MM.1S (cell line): ENCODE data around the gene MRPS14.

Experiments
- DNase-seq: peaks from one replicate; pipeline ENCODE4 v3.0.0-alpha.2; 2015
- H2AFZ ChIP-seq: fragments of 300-600 bp; sonication (generic); 2 replicates; pipeline ENCODE4 v1.6.0; 2016; ENCODE audit warnings: antibody characterized with exemption, low read length
- H3F3A ChIP-seq: fragments of 300-600 bp; sonication (generic); 2 replicates; pipeline ENCODE4 v1.6.1; 2016; ENCODE audit warnings: mild to moderate bottlenecking, antibody characterized with exemption, low read length, moderate library complexity, mixed read lengths; ENCODE audit not compliant: insufficient read depth
- H3K27ac ChIP-seq: fragments of 300-600 bp; sonication (generic); 2 replicates; pipeline ENCODE4 v1.5.1; 2016; ENCODE audit warnings: mild to moderate bottlenecking, low read length
- H3K27me3 ChIP-seq: fragments of 300-600 bp; sonication (generic); replicated peaks from 2 replicates; pipeline ENCODE4 v1.6.0; 2016; ENCODE audit warnings: low read length; ENCODE audit not compliant: insufficient read depth
- H3K36me3 ChIP-seq: fragments of 300-600 bp; sonication (generic); replicated peaks from 2 replicates; pipeline ENCODE4 v1.6.1; 2016; ENCODE audit warnings: mild to moderate bottlenecking, low read length, mixed read lengths; ENCODE audit not compliant: insufficient read depth
- H3K4me1 ChIP-seq: fragments of 300-600 bp; sonication (generic); 2 replicates; pipeline ENCODE4 v1.6.1; 2016; ENCODE audit warnings: low read length, mixed read lengths
- H3K4me2 ChIP-seq: fragments of 300-600 bp; sonication (generic); 2 replicates; pipeline ENCODE4 v1.6.0; 2016; ENCODE audit warnings: low read depth, low read length
- H3K4me3 ChIP-seq: fragments of 300-600 bp; sonication (generic); 2 replicates; pipeline ENCODE4 v1.5.1; 2016; ENCODE audit warnings: low read length, mixed read lengths
- H3K79me2 ChIP-seq: fragments of 300-600 bp; sonication (generic); 2 replicates; pipeline ENCODE4 v1.6.1; 2016; ENCODE audit warnings: mixed run types, low read length, mixed read lengths
- H3K9ac ChIP-seq: fragments of 300-600 bp; sonication (generic); 2 replicates; pipeline ENCODE4 v1.6.1; 2016; ENCODE audit warnings: low read length, mixed read lengths
- H3K9me2 ChIP-seq: fragments of 300-600 bp; sonication (generic); replicated peaks from 2 replicates; pipeline ENCODE4 v1.6.1; 2016; ENCODE audit warnings: mild to moderate bottlenecking, low read length, mixed read lengths; ENCODE audit not compliant: insufficient read depth
- H3K9me3 ChIP-seq: fragments of 300-600 bp; sonication (generic); replicated peaks from 2 replicates; pipeline ENCODE4 v1.6.1; 2016; ENCODE audit warnings: mild to moderate bottlenecking, low read length, mixed read lengths; ENCODE audit not compliant: insufficient read depth
- H4K20me1 ChIP-seq: fragments of 300-600 bp; sonication (generic); 2 replicates; pipeline ENCODE4 v1.6.1; 2016; ENCODE audit warnings: mild to moderate bottlenecking, low read length, moderate library complexity, mixed read lengths; ENCODE audit not compliant: insufficient read depth
- CTCF ChIP-seq: fragments of 300-600 bp; sonication (generic); IDR thresholded peaks from 2 replicates; pipeline ENCODE4 v1.5.1; 2016; ENCODE audit warnings: antibody characterized with exemption, low read length, mixed read lengths
- EZH2 ChIP-seq: fragments of 300-600 bp; sonication (generic); optimal IDR thresholded peaks from 2 replicates; pipeline ENCODE3; 2017; ENCODE audit warnings: low read depth, mild to moderate bottlenecking, antibody characterized with exemption, low read length, mixed read lengths
- EZH2phosphoT487 ChIP-seq: fragments of 300-600 bp; sonication (generic); IDR thresholded peaks from 2 replicates; pipeline ENCODE4 v1.6.1; 2018; ENCODE audit warnings: antibody characterized with exemption, low read length

Gene MRPS14

GRCh38 chr1:174971902-174972301, 51.3 kb downstream of the MRPS14 start:
- no peak for TF ChIP-seq EZH2phosphoT487
- TF ChIP-seq CTCF, result peak; percentile 3; the same call in 1 of the 2 replicates
- no peak for TF ChIP-seq EZH2
- Histone ChIP-seq H3K9me2 (no peaks in the 10 kb centered on the region), H3K4me3 (peak overlapping the region; percentile 11), H2AFZ (0 out of 2 replicates have a peak overlapping the region, but pooled peaks have one; percentile 3), H3K4me2 (peak overlapping the region; percentile 59), H3K27ac (peak overlapping the region; percentile 54), H3K79me2 (no peaks in the 10 kb centered on the region), H3F3A (peaks cover 48% of the 10 kb centered on the region), H3K36me3 (no peaks in the 10 kb centered on the region), H4K20me1 (no peaks in the 10 kb centered on the region), H3K9me3 (no peaks in the 10 kb centered on the region), H3K27me3 (no peaks in the 10 kb centered on the region), H3K9ac (peak overlapping the region; percentile 16; the same call in 1 of the 2 replicates), H3K4me1 (peaks cover 56% of the 10 kb centered on the region)
- DNase-seq, result peak; percentile 75

GRCh38 chr1:174971466-174971865, 51.8 kb downstream of the MRPS14 start:
- Histone ChIP-seq H3K27me3 (no peaks in the 10 kb centered on the region), H3K4me2 (peak overlapping the region; percentile 59), H4K20me1 (no peaks in the 10 kb centered on the region), H3K36me3 (no peaks in the 10 kb centered on the region), H3K79me2 (no peaks in the 10 kb centered on the region), H3K9me3 (no peaks in the 10 kb centered on the region), H3K4me3 (peak overlapping the region; percentile 11), H3K9ac (peak overlapping the region; percentile 16; the same call in 1 of the 2 replicates), H2AFZ (0 out of 2 replicates have a peak overlapping the region, but pooled peaks have one; percentile 5), H3K4me1 (peaks cover 59% of the 10 kb centered on the region), H3K9me2 (no peaks in the 10 kb centered on the region), H3K27ac (peak overlapping the region; percentile 54; the same call in 1 of the 2 replicates), H3F3A (peaks cover 49% of the 10 kb centered on the region)
- TF ChIP-seq EZH2phosphoT487 (no peak), CTCF (no peak), EZH2 (no peak)
- DNase-seq, result peak; percentile 40

- H3K4me3 ChIP-seq, result no peak overlapping the region
- no peaks in the 10 kb centered on the region for H3K27me3 ChIP-seq
- H4K20me1 ChIP-seq, result no peaks in the 10 kb centered on the region
- peaks cover 74% of the 10 kb centered on the region for H3K4me1 ChIP-seq
- H3K4me2 ChIP-seq, result peak overlapping the region; percentile 71
- H3F3A ChIP-seq, result peaks cover 63% of the 10 kb centered on the region
- no peaks in the 10 kb centered on the region for H3K9me3 ChIP-seq
- TF ChIP-seq CTCF, result no peak
- no peak for TF ChIP-seq EZH2
- TF ChIP-seq EZH2phosphoT487, result no peak
- no peaks in the 10 kb centered on the region for H3K79me2 ChIP-seq
- H2AFZ ChIP-seq, result no peak overlapping the region
- H3K27ac ChIP-seq, result peak overlapping the region; percentile 70; the same call in 1 of the 2 replicates
- no peak overlapping the region for H3K9ac ChIP-seq
- no peak for DNase-seq
- no peaks in the 10 kb centered on the region for H3K9me2 ChIP-seq
- H3K36me3 ChIP-seq, result no peaks in the 10 kb centered on the region
Measured at GRCh38 chr1:174969977-174970376, 53.2 kb downstream of the MRPS14 start.
